NCI-H1092 (cell line): ENCODE measurements around the gene ECT2.
"Not testable (repeated sequence)": the region's sequence is repeated elsewhere in the genome, so short reads cannot be mapped to it uniquely, and the experiment has no call there.

Source experiments
- DNase-seq: peaks from one replicate; lab custom pipeline; 2025; lab: John Stamatoyannopoulos, UW

The ECT2 gene, protein sequence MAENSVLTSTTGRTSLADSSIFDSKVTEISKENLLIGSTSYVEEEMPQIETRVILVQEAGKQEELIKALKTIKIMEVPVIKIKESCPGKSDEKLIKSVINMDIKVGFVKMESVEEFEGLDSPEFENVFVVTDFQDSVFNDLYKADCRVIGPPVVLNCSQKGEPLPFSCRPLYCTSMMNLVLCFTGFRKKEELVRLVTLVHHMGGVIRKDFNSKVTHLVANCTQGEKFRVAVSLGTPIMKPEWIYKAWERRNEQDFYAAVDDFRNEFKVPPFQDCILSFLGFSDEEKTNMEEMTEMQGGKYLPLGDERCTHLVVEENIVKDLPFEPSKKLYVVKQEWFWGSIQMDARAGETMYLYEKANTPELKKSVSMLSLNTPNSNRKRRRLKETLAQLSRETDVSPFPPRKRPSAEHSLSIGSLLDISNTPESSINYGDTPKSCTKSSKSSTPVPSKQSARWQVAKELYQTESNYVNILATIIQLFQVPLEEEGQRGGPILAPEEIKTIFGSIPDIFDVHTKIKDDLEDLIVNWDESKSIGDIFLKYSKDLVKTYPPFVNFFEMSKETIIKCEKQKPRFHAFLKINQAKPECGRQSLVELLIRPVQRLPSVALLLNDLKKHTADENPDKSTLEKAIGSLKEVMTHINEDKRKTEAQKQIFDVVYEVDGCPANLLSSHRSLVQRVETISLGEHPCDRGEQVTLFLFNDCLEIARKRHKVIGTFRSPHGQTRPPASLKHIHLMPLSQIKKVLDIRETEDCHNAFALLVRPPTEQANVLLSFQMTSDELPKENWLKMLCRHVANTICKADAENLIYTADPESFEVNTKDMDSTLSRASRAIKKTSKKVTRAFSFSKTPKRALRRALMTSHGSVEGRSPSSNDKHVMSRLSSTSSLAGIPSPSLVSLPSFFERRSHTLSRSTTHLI

DNA sequence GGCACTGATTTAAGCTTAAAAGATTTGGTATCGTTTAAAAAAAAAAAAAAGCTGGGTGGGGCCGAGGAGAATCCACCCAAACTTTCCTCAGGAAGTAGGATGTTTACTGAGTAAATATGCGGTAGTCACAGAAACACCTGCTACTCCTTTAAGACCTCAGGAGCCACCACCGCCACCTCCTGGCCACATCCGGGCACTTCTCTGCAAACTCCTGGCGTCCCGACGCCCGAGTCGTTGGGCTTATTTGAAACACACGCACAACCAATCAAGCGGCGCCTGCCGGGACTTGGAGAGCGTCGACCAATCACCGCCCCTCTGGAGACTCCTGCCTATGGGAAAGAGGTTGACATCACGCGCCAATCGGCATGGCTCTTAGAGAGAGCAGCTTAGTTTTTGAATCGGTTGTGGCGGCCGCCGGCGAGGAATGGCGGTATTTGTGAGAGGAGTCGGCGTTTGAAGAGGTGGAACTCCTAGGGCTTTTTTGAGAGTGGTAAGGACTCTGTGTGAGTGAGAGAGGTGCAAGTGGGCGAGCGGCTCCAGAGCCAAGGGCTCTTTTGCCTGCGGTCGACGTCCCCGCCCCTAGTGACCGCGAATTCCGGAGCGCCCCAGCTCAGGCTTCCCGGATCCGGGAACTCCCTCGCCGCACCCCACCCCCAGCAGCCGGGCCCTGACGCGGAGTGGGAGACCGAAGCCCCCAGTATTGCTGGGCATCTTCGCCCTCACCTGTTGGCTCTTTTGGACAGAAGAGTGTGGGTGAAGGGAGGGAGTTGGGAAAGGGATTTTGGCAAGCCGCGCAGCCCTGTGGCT lies at the start of gene ECT2:
ECT2 (plus strand) TSS at position 359 of the 807 bp plus-strand sequence. CDS start 3,805 bp downstream, outside the sequence.
- DNase-seq, result peak; percentile 99

DNA sequence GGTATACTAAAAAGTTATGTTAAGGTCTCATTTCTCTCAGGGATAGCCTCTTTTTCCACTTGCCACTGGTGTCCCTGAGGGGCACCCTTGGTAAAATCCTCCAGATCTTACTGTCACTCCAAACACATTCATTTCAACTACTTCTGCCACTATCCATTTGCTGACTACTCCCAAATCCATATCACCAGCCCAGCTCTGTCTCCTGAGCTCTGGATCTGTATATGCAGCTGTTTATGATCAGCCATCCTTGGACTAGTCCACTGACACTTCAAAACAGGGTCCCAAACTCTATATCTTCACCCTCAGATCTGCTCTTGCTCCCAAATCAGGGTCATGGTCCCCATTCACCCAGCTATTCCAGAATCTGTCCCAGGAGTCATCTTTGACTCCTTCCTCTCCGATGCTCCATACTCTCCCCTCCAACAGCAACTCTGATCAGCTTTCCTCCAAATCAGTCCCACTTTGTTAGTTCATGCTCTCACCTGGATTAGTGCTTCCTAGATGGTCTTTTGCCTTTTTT lies 49.5 kb upstream of the ECT2 start:
- no peak for DNase-seq

DNA sequence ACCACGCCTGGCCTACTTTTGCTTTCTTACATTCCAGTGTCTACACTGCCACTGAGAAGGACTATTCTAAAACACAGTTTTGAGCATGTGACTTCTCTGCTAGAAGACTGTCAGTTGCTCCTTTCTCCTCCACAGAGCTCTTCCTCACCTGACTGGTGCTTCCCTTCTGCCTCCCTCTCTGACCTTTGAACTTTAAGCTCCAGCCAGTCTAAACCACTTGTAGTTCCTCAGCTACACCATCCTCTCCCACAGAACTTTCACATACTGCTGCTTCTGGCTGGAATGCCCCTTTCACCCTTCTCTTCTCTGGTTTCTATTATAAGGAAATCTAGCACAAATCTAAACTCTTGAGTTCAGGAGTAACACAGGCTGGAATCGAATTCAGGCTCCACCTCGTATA lies 48.8 kb upstream of the ECT2 start:
- no peak for DNase-seq

DNA sequence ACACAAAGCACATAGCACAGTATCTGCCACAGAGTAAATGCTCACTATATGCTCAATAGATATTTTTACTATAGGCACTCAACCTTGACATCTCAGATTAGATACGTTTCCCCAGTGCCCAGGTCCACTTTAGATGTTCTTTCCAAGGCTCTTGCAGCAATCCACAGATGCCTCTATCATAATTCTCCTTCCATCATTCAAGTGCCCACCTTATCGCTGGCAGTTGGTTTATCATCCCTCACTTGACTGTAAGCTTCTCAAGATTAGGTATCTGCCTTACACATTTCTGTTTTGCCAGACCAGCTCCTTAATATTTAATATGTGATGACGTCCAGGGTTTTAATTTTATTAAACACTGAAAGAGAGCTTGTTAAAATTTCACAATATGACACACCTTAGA lies 48.3 kb upstream of the ECT2 start:
- DNase-seq, result no peak

DNA sequence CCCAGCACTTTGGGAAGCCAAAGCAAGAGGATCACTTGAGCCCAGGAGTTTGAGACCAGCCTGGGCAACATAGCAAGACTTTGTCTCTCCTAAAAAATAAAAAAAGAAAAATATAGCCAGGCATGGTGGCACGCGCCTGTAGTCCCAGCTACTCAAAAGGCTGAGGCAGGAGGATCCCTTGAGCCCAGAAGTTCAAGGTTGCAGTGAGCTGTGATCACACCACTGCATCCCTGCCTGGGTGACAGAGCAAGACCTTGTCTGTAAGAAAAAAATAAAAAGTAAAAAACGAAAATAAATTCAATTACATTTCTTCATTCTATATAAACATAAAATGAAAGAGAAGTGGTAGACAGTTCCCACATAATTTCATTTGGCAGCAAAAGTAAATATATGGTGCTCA lies 47.8 kb upstream of the ECT2 start:
- not testable (repeated sequence) for DNase-seq

DNA sequence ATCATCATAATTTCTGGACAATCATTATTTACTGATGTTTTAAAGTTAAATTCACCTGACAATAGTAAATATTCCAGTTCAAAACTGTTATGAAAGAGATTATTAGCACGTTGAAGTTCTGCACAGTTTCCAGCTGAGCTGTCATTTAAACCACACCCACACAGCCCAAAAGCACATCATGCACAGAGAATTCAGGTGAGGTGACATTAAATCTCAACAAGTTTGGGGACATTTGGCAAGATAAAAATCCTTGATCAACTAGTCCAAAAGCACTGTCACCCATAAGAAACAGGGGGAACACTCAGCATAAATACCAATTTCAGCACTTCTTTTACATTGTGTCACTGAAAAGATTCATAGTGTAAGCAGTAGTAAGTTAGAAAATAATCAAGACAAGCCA lies 46.5 kb upstream of the ECT2 start:
- no peak for DNase-seq

DNA sequence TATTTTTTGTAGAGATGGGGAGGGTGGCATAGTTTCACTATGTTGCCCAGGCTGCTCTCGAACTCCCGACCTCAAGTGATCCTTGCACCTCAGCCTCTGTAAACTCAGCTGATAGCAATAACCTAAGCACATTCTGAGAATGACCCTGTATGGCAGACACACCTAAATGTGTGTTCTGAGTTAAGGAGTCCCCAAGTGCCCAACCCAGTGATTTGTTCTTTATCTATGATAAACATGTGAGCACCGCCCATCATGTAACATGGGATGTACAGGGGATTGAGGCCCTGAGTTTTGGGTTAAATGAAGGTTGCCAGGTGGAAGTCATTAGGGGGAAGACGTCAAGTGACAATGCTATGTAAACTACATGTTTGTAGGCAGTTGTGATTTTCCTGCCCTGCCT lies 45.4 kb upstream of the ECT2 start:
- no peak for DNase-seq

DNA sequence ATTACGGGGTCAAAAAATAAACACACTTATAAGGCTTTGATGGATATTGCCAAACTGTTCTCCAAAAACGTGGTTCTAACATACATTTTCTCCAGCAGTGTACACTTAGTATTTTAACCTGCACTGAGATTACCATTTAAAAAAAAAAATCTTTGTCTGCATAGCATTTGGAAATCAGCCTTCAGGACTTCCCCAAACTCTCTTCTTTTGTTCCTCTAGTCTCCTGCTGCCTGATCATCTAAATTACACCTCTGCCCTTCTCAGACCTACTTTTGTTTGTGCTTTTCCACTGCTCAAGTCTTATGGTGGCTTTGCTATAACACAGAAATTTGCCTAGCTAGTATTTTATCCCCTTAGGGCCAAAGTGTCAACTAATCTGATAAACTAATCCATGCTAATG lies 43.5 kb upstream of the ECT2 start:
- DNase-seq, result no peak

DNA sequence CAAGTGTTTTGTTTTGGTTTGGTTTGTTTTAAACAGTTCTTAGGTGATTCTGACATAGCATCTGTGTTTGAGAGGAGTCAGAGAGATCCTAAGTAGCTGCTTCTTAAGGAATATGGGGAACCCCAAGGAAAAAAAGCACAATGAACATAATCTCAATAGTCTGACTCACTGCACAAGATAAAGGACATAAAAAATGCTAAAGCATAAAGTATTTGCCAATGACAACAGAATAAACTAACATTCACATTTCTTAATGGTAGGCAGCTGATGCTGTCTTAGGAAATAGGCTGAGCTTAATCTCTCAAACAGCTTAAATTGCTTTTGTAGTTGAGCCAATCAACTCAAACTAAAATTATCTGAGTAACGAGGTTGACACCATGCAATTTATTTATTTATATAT lies 42.6 kb upstream of the ECT2 start:
- DNase-seq, result no peak

DNA sequence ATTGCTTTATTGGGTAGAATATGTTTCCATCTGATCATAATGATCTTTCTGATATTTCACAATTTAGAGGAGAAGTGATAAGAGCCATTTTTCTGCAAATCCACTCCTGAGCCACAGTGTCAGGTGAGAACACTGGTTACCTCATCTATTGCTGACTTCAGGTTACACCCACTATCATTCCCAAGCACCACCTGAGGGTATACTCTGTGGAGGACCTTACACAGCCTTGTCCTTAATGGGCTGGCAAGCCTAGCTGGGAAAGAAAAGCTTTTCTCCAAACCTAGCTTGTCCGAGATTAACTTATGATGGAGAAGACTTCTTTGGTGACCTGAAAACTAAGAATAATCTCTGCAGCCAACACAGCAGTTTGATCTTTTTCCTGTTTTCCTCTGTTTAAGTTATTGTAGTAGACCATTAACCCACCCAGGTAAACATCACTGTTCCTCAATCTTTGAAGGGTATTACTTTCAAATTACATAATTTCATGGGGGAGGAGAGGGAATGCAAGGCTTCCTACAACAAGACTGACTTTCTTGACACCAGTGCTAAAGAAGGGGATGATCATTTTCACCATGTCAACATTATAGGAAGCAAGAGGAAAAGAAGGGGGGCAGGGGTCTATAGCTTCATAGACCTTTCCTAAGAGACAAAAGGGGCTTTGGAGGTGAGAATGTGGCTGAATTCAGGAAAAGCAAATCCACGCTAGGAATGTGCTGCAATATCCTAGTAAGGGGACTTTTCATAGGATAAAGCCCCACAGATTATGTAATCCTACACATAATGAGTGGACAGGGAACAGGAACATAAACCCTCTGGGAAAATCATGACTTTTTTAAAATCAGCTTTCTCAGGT lies 41.4 kb upstream of the ECT2 start:
- DNase-seq, result no peak

DNA sequence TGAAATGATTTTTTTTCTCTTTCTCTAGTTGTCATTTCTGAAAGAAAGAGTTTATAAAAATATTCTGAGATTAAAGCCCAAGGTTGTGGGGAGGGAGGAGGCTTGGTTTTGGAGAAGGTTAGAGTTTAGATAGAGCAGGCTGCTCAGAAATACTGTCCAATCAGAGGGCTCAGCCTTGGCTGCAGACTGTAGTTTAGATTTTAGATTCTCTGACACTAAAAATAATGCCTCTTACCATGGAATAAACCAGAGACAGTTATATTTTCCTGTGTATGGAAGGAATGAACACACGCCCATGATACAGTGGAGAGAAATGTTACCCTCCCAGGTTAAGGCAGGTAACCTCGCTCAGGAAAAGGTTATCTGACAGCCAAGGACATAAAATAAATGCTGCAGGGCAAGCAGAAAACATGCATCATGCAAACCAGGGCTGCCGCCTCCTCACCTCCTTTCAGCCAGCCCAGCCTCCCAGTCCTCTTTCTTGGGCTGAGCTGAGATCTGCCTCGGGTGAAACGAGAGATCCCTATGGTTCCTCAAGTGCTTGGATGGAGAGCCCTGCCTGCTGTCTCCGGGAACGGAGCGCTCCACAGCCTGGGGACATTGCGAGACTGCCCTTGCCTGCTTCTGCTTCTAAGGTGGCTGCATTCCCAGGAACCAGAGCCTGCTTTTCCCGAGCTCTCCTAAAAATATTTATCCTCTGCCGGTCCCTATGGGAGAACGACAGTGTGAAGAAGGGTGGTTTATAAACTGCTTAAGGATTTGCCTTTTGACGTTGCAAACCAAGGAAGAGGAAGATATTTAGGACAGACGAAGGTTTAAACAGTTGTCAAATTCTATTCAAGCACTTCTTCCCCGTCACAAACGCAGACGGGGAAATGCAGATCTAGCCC lies 40.5 kb upstream of the ECT2 start:
- DNase-seq, result no peak

DNA sequence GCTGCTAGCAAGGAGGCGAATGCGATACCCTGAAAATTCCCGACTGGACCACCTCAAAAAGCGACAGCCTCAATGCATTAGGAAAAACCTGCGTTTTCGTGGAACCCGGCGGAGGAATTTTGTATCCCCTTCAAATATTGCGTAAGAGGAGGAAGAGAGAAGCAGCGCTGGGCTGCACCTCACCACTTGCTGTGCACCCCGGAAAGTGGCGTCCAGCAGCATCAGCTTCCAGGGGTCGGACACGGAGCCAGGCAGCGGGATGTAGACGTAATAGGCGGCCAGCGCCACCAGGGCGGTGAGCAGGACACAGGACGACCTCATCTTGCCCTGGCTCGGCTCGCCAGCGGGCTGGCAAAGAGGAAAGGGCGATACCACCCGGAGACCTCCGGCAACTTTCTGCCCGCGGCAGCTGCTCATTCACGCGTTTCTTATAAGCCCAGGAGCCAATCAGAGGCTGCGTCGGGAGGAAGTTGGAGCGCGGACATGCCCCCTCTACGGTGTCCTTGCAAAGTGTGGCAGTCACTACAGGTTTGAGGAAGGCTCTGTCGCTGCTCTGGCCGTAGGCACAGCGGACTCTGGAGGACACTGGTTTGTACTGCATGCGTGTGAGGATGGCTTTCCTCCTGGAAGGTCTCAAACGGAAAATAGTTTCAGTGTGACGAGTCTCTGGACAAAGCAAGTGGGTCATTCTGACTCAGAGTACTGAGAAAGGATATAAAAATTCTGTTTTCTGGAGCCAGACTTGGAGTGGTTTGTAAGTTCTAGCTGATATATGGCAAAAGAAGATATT lies 39.7 kb upstream of the ECT2 start, which contains the start of gene NCEH1:
NCEH1 (minus strand) TSS at position 404 of the 790 bp plus-strand sequence; CDS start at position 321, 83 bp downstream.
- DNase-seq, result peak; percentile 82

DNA sequence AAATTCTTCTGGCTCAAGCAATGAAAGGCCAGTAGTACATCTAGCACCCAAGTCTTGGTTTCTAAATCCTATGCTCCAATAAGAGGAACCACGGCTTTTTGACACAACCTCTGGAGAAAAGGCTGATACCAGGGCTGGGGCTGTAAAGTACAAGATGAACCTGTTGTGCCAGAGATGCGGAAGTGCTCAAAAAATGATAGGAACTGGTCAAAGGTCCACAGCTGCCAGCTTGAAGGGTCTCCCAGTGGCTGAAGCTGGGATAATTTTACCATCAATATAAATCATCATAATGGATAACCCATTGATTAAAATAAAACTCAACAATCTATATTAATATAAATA lies 39.1 kb upstream of the ECT2 start:
- no peak for DNase-seq

DNA sequence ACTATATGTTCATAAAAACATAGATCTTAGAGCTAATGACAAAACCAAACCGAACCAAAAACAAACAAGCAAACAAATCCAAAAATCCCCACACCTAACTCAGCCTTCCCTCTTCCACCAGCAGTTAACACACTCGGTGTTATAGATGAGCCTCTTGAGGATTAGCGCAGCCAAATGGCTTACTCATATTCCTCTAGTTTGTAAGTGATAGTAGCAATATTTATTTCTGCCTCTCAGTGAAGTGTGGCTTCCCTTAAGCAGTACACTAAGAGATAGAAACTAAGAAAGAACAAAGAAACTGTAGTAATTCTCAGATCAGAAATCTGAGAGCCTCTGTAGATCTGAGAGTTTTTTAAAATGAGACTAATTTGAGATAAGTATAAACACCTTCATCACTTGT lies 37.2 kb upstream of the ECT2 start:
- no peak for DNase-seq

DNA sequence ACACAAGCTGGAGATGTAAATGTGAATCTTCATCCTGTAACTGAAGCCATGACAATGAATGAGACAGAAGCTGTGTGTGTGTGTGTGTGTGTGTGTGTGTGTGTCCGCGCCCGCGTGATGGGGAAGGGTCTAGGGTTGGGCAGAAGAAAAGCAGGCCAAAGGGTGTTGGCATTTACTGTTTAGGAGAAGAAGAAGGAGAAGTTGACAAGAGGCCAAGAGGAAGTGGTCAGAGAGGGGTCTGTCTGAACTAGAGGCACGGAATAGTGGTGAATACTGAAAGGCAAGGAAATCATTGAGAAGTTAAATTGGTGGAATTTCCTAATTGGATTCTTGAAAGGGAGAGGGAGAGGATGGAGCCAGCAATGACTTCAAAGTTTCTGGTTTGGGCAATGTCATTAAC lies 34.0 kb upstream of the ECT2 start:
- no peak for DNase-seq

DNA sequence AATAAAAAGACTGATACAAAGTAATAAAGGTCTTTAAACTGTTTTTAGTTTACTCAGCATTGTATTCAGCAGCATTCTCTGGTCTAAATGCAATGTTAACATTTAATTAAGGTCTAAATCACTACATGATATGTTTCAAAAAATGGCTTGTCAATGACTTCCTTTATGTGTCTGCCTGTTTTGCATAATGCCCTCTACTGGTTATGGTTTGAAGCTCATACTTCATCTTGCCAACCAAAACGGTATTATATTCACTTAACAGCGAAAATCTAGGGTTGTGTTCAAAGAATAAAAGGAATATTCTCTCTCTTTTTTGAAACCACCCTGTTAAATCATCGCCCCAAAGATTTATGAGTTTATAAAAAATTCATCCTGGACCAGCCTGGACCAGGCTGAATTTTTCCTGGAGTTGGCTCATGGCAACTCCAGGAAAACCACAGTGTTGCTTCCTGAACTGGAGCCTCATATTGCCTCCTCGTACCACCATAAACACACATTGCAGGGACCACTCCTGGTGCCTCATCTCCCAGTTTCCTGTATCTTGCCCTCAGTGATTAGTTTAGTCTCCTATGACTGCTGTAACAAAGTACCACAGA lies 32.9 kb upstream of the ECT2 start:
- no peak for DNase-seq

DNA sequence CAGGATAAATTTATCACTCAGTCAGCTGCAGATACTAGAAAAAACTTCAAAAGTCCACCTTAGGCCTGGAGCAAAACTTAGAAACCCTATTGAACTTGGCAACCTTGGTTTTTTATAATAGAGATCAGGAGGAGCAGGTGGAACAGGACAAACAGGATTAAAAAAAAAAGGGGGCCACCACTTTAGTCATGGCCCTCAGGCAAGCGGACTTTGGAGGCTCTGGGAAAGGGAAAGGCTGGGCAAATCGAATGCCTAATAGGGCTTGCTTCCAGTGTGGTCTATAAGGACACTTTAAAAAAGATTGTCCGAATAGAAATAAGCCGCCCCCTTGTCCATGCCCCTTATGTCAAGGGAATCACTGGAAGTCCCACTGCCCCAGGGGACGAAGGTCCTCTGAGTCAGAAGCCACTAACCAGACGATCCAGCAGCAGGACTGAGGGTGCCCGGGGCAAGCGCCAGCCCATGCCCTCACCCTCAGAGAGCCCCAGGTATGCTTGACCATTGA lies 27.9 kb upstream of the ECT2 start:
- DNase-seq, result not testable (repeated sequence)

DNA sequence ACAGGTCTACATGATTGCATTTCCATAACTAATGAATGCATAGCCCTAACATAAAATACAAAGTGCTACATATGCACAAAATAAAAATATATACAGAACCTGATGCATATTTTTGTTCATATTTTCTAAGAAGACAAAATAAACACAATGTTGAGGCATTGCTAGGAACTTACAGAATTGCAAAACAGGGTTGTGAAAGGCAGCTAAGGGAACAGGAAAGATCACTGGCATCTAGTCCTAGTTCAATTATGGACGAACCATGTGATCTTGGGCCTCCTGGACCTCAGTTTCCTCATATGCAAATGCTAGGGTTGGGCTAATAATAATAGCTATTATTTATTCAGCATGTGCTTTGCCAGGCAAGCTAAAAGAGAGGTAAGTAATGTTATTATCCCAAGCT lies 24.1 kb upstream of the ECT2 start:
- DNase-seq, result no peak

DNA sequence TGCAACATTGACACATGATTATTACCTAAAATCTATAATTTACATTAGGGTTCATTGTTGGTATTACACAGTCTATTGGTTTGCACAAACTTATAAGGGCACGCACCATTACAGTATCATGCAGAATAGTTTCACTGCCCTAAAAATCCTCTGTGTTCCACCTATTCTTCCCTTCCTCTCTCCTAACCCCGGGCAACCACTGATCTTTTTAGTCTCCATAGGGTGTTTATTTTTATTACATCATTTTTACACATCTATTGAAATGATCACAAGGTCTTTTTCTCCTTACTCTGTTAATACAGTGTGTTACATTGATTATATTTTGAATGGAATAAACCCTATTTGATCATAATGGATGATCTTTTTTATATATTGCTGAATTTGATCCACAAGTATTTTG lies 15.5 kb upstream of the ECT2 start:
- DNase-seq, result no peak
